Astrocyte (in vitro differentiated cells and primary cell): ENCODE data around the gene TMTC1. TPM values are rescaled to one million over a fixed set of nuclear protein-coding genes. Genes with fewer than 3 reads are reported as not detected.
"Not testable (repeated sequence)": the region's sequence is repeated elsewhere in the genome, so short reads cannot be mapped to it uniquely, and the experiment has no call there.

Experiments used
- DNase-seq: peaks from one replicate; pipeline ENCODE4 v3.0.0-alpha.2; 2010; ENCODE audit warnings: low read depth
- FAIRE-seq: peaks from 2 replicates; lab custom pipeline; 2011; peaks lifted over from hg19 to GRCh38; lab: Jason Lieb, UNC
- H2AFZ ChIP-seq: 2 replicates; pipeline ENCODE4 v1.6.0; 2012; ENCODE audit warnings: low read depth, low read length, inconsistent platforms
- H3K27ac ChIP-seq: 2 replicates; pipeline ENCODE4 v1.5.1; 2011; ENCODE audit warnings: low read depth, low read length, inconsistent platforms
- H3K27me3 ChIP-seq: 2 replicates; pipeline ENCODE4 v1.6.0; 2011; ENCODE audit warnings: low read length, inconsistent platforms; ENCODE audit not compliant: insufficient read depth
- H3K36me3 ChIP-seq: 2 replicates; pipeline ENCODE4 v1.5.1; 2011; ENCODE audit warnings: low read length, inconsistent platforms; ENCODE audit not compliant: insufficient read depth
- H3K4me1 ChIP-seq: 2 replicates; pipeline ENCODE4 v1.5.1; 2011; ENCODE audit warnings: low read length, inconsistent platforms; ENCODE audit not compliant: insufficient read depth
- H3K4me2 ChIP-seq: 2 replicates; pipeline ENCODE4 v1.6.0; 2012; ENCODE audit warnings: low read length, inconsistent platforms
- H3K4me3 ChIP-seq: 2 replicates; pipeline ENCODE4 v1.5.1; 2011; ENCODE audit warnings: low read depth, mild to moderate bottlenecking, low read length, inconsistent platforms; ENCODE audit not compliant: insufficient read depth
- H3K79me2 ChIP-seq: 2 replicates; pipeline ENCODE4 v1.6.0; 2012; ENCODE audit warnings: mild to moderate bottlenecking, low read length, inconsistent platforms; ENCODE audit not compliant: insufficient read depth
- H3K9ac ChIP-seq: 2 replicates; pipeline ENCODE4 v1.6.0; 2012; ENCODE audit warnings: mild to moderate bottlenecking, low read length, inconsistent platforms
- H3K9me3 ChIP-seq: 2 replicates; pipeline ENCODE4 v1.5.1; 2012; ENCODE audit warnings: low read depth, mild to moderate bottlenecking, low read length, inconsistent platforms; ENCODE audit not compliant: insufficient read depth
- H4K20me1 ChIP-seq: 2 replicates; pipeline ENCODE4 v1.6.0; 2012; ENCODE audit warnings: low read length, inconsistent platforms; ENCODE audit not compliant: insufficient read depth
- H3K27ac Mint-ChIP-seq: one replicate; pipeline ENCODE4 v1.8.0; 2021; ENCODE audit warnings: mild to moderate bottlenecking, mixed read lengths; ENCODE audit not compliant: unreplicated experiment
- H3K27me3 Mint-ChIP-seq: one replicate; pipeline ENCODE4 v1.8.0; 2021; ENCODE audit warnings: low read depth, mixed read lengths; ENCODE audit not compliant: unreplicated experiment
- H3K36me3 Mint-ChIP-seq: one replicate; pipeline ENCODE4 v1.8.0; 2021; ENCODE audit warnings: low read depth, mixed read lengths; ENCODE audit not compliant: unreplicated experiment
- H3K4me1 Mint-ChIP-seq: one replicate; pipeline ENCODE4 v1.8.0; 2021; ENCODE audit warnings: low read depth, mixed read lengths; ENCODE audit not compliant: unreplicated experiment
- H3K4me3 Mint-ChIP-seq: one replicate; pipeline ENCODE4 v1.8.0; 2021; ENCODE audit warnings: mild to moderate bottlenecking, moderate library complexity, mixed read lengths; ENCODE audit not compliant: unreplicated experiment
- H3K9me3 Mint-ChIP-seq: one replicate; pipeline ENCODE4 v1.8.0; 2021; ENCODE audit warnings: mild to moderate bottlenecking, mixed read lengths; ENCODE audit not compliant: unreplicated experiment
- EZH2 ChIP-seq: IDR thresholded peaks from 2 replicates; pipeline ENCODE4 v1.6.1; 2012; ENCODE audit warnings: mild to moderate bottlenecking, low read length, inconsistent platforms; ENCODE audit not compliant: insufficient read depth
- total RNA-seq: library from RNA; stranded (reverse); gene quantifications from 2 replicates; pipeline ENCODE4 v1.2.1, GENCODE V29; 2021
- TF ChIP-seq, protein P1 (sequence below): IDR thresholded peaks from 2 replicates; pipeline ENCODE4 v1.5.1; 2011; ENCODE audit warnings: low read depth, mild to moderate bottlenecking, inconsistent platforms, low read length, moderate library complexity; ENCODE audit not compliant: insufficient read depth

TMTC1 gene
- total RNA-seq, 1 donor from 2014 or later: 4.7 TPM

DNA sequence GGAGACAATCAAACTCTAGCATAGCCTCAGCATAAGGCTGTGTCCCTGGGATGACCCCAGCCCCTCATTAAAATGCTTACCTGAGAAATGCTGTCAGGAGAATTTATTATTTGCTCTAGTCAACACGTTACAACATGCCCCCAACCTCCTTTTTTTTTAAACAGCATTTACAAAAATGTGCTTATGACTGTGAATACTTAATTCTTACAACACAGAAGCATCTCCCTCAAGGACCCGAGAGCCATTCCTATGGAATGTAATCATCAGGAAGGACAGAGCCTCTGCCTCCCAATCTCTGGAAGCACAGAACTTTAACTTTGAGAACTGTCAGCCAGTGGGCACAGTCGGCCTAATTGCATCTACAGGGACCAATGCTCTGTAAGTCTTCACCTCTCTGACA is 149.7 kb downstream of the TMTC1 start:
- FAIRE-seq: no peak
- TF ChIP-seq EZH2: no peak
- TF ChIP-seq, protein P1, sequence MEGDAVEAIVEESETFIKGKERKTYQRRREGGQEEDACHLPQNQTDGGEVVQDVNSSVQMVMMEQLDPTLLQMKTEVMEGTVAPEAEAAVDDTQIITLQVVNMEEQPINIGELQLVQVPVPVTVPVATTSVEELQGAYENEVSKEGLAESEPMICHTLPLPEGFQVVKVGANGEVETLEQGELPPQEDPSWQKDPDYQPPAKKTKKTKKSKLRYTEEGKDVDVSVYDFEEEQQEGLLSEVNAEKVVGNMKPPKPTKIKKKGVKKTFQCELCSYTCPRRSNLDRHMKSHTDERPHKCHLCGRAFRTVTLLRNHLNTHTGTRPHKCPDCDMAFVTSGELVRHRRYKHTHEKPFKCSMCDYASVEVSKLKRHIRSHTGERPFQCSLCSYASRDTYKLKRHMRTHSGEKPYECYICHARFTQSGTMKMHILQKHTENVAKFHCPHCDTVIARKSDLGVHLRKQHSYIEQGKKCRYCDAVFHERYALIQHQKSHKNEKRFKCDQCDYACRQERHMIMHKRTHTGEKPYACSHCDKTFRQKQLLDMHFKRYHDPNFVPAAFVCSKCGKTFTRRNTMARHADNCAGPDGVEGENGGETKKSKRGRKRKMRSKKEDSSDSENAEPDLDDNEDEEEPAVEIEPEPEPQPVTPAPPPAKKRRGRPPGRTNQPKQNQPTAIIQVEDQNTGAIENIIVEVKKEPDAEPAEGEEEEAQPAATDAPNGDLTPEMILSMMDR: no peak
- Histone ChIP-seq H3K4me2 (no peak overlapping the region), H2AFZ (no peak overlapping the region), H3K79me2 (no peaks in the 10 kb centered on the region), H3K4me1 (no peaks in the 10 kb centered on the region), H3K27me3 (no peaks in the 10 kb centered on the region), H3K4me3 (no peak overlapping the region), H3K27ac (no peak overlapping the region), H3K9me3 (no peaks in the 10 kb centered on the region), H4K20me1 (no peaks in the 10 kb centered on the region), H3K36me3 (no peaks in the 10 kb centered on the region), H3K9ac (no peak overlapping the region)
- Mint-ChIP-seq H3K27me3 (no peaks in the 10 kb centered on the region), H3K4me3 (no peak overlapping the region), H3K36me3 (peaks cover 1% of the 10 kb centered on the region), H3K27ac (peak overlapping the region; percentile 49), H3K9me3 (peaks cover 3% of the 10 kb centered on the region), H3K4me1 (peaks cover 11% of the 10 kb centered on the region)
- peak; percentile 26 for DNase-seq

DNA sequence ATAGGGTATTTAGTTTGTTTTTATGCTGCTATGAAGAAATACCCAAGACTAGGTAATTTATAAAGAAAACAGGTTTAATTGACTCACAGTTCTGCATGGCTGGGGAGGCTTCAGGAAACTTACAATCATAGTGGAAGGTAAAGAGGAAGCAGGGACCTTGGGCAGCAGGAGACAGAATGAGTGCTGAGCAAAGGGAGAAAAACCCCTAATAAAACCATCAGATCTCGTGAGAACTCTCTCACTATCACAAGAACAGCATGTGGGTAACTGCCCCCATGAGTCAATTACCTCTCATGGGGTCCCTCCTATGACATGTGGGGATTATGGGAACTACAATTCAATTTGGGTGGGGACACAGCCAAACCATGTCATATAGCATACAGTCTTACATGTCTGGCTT is 153.6 kb downstream of the TMTC1 start:
- not testable (repeated sequence) for H3K4me2 ChIP-seq, DNase-seq, H3K27ac ChIP-seq, H2AFZ ChIP-seq, H3K9me3 Mint-ChIP-seq, FAIRE-seq, H3K79me2 ChIP-seq, H3K27me3 ChIP-seq, H3K36me3 Mint-ChIP-seq, H3K4me3 ChIP-seq, H3K27me3 Mint-ChIP-seq, H3K9me3 ChIP-seq, H3K27ac Mint-ChIP-seq, H3K4me3 Mint-ChIP-seq, H3K9ac ChIP-seq, H4K20me1 ChIP-seq, H3K4me1 ChIP-seq, H3K36me3 ChIP-seq
- H3K4me1 Mint-ChIP-seq: peaks cover 15% of the 10 kb centered on the region

DNA sequence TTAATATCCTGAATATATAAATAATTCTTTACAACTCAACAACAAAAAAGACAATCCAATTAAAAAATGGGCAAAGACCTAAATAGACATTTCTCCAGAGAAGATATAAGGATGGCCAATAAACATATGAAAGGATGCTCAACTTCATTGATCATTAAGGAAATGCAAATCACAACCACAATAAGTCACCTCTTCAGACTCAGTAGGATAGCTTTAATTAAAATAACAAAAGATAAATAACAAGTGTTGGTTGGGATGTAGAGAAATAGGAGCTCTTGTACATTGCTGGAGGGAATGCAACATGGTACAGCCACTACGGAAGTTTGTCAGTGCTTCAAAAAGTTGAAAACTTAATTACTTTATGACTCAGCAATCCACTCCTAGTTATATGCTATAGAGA is 156.5 kb downstream of the TMTC1 start:
- Histone ChIP-seq H3K9me3 (no peaks in the 10 kb centered on the region), H3K4me1 (no peaks in the 10 kb centered on the region), H3K27ac (no peak overlapping the region), H3K27me3 (no peaks in the 10 kb centered on the region), H4K20me1 (no peaks in the 10 kb centered on the region), H2AFZ (no peak overlapping the region), H3K4me3 (no peak overlapping the region), H3K79me2 (no peaks in the 10 kb centered on the region), H3K36me3 (no peaks in the 10 kb centered on the region), H3K4me2 (no peak overlapping the region), H3K9ac (no peak overlapping the region)
- Mint-ChIP-seq H3K4me3 (no peak overlapping the region), H3K27ac (no peak overlapping the region), H3K27me3 (no peaks in the 10 kb centered on the region), H3K4me1 (peaks cover 5% of the 10 kb centered on the region), H3K9me3 (no peaks in the 10 kb centered on the region), H3K36me3 (no peaks in the 10 kb centered on the region)
- FAIRE-seq: no peak
- DNase-seq: no peak
- TF ChIP-seq, protein P1: no peak
- TF ChIP-seq EZH2: no peak
